ENCODE results near the gene DCAF17.
"Not testable (repeated sequence)": the region's sequence is repeated elsewhere in the genome, so short reads cannot be mapped to it uniquely, and the experiment has no call there.

DCAF17 gene

GRCh38 chr2:171411214-171411613, 22.8 kb upstream of the DCAF17 start:
- no peak for DNase-seq

DNA sequence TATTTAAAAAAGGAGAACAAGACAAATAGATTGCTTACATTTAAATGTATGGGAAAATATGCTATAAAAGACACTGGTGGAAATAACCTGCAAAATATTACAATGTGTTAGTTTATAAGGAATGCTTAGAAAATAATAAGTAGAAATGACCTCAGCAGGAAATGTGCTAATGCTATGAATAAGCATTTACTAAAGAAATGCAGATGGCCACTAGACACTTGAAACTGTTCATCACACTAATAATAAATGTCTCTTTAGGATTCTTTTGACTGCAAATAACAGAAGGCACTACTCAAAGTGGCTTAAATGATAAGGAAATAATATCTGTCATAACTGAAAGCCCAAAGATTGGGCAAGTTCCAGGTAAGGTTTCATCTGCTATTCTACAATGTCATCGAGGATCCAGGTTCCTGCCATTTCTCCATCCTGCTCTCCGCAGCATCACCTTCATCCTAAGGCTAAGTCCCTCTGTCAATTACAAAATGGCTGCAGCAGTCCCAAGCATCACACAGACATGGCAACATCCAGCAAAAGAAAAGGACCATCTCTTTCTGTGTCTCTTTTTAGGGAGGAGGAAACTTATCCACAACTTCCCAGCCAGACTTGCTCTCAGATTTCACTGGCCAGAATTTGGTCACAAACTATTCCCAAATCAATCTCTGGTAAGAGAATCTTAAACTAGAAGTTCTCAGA, 22.1 kb upstream of the DCAF17 start:
- no peak for DNase-seq

- no peak for DNase-seq
These were observed 21.4 kb upstream of the DCAF17 start for GRCh38 chr2:171412571-171413175.

DNA sequence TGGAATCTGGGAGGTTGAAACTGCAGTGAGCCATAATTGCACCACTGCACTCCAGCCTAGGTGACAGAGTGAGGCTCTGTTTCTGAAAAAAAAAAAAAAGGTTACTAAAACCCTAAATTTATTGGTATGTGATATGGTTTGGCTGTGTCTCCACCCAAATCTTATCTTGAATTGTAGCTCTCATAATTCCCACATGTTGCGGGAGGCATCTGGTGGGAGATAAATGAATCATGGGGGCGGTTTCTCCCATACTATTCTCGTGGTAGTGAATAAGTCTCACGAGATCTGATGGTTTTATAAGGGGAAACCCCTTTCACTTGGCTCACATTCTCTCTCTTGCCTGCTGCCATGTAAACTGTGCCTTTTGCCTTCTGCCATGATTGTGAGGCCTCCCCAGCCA, 19.4 kb upstream of the DCAF17 start:
- DNase-seq: not testable (repeated sequence)

DNA sequence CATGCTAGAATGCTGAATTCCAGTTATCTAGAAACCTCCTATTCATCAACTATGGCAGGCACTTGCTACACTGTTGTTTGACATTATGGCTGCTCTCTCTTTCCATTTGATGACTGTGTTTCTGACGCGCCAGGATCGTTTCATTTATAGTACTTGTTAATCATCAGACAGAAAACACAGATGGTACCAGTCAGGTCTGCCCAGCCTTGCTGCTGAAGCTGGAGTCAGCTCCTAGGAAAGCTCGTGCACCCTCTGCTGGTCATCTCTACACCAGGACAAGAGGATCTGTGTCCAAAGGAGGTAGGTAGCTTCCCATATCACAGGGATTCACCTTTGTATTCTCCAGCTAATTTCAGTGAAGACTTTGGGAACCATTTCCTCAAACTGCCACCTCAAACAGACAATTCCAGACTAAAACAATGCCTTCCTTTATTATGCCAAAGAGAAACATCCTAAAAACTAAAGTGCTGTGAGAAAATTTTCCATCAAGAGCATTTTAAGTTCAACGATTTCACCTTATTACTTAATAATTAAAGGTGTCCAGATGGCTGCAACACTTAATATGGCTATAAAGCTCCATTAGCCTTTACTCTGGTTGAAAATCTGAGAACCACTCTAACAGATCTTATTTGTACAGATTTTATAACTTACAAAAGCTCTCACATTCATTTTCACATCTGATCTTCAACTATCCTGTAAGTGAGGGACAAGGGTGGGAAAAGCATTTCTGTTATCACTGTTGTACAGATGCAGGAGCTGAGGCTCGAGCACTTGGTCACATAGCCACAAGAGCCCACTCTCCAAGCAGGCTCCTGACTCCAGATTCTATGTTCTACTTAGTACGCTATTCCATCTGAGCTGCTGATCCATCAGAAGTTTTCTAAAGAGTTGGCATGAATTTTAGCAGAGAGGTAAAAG, 17.8 kb upstream of the DCAF17 start:
- DNase-seq: peak; percentile 88

- no peak for DNase-seq
These were observed 14.7 kb upstream of the DCAF17 start for GRCh38 chr2:171419333-171419732.

DNA sequence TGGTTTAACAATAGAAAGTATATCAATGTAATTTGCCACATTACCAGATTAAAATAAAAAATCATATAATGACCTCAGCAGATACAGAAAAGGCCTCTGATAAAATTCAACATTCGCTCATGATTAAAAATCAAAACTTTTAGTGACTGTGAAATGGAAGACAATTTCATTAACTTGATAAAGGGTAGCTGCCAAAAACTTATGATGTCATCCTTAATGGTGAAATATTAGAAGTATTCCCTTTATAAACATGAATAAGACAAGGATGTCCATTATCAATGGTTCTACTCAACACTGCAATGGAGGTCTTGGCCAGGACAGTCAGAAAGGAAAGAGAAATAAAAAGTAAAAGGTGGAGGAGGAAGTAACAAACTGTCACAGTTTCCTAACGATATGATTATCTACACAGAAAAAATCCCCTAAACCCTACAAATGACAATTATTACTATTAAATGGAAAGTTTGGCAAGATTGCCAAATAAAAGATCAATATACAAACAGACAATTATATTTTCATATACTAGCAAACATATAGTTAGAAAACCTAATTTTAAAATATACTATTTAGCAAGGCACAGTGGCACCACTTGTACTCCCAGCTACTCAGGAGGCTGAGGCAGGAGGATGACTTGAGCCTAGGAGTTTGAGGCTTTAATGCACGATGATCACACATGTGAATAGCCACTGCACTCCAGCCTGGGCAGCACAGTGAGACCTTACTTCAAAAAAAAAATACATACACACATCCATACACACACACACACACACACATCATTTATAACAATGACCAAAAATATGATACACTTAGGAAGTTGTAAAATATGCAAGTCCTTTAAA, 13.1 kb upstream of the DCAF17 start:
- DNase-seq: peak; percentile 34

DNA sequence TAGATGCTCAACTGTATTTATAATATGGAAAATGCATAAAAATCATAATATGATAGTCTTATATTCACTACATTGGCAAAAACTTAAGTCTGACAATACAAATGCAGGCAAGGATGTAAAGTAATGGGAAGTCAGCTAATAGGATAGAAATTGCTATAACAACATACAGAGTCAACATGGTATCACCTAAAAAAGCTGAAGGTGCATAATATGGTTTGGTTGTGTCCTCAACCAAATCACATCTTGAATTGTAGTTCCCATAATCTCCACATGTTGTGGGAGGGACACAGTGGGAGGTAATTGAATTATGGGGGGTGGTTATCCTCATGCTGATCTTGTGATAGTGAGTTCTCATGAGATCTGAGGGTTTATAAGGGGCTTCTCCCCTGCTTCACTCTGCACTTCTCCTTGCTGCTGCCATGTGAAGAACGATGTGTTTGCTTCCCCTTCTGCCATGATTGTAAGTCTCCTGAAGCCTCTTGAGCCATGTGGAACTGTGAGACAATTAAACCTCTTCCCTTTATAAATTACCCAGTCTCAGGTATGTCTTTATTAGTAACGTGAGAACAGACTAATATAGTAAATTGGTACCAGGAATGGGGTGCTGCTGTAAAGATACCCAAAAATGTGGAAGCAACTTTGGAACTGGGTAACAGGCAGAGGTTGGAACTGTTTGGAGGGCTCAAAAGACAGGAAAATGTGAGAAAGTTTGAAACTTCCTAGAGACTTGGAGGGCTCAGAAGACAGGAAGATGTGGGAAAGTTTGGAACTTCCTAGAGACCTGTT, 11.1 kb upstream of the DCAF17 start:
- not testable (repeated sequence) for DNase-seq

- DNase-seq: no peak
These were observed 3.3 kb upstream of the DCAF17 start for GRCh38 chr2:171430516-171431410.

GRCh38 chr2:171431677-171432167, 2.3 kb upstream of the DCAF17 start:
- no peak for DNase-seq

DNA sequence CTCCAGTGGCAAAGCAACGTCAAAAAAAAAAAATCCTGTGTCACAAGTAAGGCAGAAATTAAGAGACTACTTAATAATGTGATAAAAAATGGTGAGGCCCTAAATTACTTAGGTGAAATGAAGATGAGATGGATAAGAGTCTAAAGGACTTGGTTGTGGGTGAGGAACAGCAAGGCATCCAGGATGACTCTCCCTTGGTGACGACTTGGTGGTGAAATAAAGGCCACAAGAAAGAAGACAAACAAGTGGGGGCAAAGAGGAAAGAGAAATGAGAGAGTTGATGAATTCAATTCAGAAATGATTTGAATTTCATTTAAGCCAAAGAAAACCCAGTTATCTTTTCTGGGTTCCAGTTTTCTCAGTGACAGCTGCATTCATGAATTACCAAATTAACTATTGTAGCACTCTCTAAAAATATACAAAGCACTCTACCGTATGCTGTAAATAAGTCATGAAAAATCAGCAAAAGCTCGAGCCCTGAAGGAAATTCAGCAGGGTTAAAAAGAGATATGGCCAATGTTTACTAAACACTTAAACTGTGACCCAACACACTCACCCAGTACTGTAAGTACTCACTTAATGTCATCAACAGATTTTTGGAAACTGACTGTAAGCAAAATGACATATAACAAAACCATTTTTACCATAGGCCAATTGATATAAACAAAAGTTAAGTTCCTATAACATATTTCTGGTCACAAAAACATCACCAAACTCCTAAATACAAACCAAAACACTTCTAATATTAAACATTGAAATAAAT, 1.6 kb upstream of the DCAF17 start:
- DNase-seq: peak; percentile 30

- peak; percentile 65 for DNase-seq
These were observed 860 bp upstream of the DCAF17 start for GRCh38 chr2:171432969-171433762.

DNA sequence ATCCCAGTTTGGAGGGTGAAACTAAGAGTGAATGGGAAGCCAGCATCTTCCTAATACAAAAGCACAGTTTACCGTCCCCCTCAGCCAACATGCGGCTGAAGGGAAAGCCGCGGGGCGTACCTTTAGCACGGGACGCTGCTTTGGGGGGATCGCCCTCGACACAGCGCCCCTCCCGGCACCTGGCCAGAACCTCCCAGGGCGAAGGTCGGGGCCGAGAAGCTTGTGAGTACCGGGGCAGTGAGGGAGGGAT, 338 bp upstream of the DCAF17 start, which contains the start of gene METTL8:
Gene METTL8 (minus strand): TSS at position 228 of the 250 bp plus-strand sequence. CDS start 41,805 bp downstream, outside the sequence.
- DNase-seq: no peak

DNA sequence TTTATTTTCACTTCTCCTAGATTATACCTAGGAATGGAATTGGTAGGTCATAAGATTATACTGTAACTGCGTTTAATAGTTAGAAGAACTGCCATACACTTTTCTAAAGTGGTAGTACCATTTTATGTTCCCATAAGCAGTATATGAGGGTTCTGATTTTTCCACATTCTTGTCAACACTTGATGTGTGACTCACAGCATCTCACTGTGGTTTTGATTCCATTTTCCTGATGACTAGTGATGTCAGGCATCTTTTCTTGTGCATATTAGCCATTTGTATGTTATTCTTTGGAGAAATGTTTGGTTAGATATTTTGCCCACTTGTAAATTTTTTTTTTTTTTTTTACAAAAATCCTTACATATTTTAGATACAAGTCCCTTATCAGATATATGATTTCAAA, 2.3 kb downstream of the DCAF17 start:
- peak; percentile 35 for DNase-seq

GRCh38 chr2:171441470-171441869, 7.4 kb downstream of the DCAF17 start:
- no peak for DNase-seq

GRCh38 chr2:171447675-171448074, 13.6 kb downstream of the DCAF17 start:
- no peak for DNase-seq

GRCh38 chr2:171451074-171451473, 17.0 kb downstream of the DCAF17 start:
- no peak for DNase-seq

- DNase-seq: no peak
These were observed 18.7 kb downstream of the DCAF17 start for GRCh38 chr2:171452773-171453172.

- DNase-seq: no peak
These were observed 25.5 kb downstream of the DCAF17 start for GRCh38 chr2:171459498-171459897.
